PC-9 (cell line): ENCODE results near the gene SCAPER. TPM values are rescaled to one million over a fixed set of nuclear protein-coding genes. Genes with fewer than 3 reads are reported as not detected.

Experiments
- BruUV-seq: library from RNA; stranded (reverse); fragments of 400-500 nt; replicated peaks from 2 replicates; lab custom pipeline; 2021; lab: Mats Ljungman, UMichigan
- CTCF ChIA-PET: fragments of 300-600 bp; sonication (Branson Sonifier 250); formaldehyde crosslinking; loops from one replicate; lab custom pipeline; 2022; ENCODE audit warnings: antibody characterized with exemption; lab: Charles Lee
- POLR2A ChIA-PET: fragments of 300-600 bp; sonication (Branson Sonifier 250); formaldehyde crosslinking; loops from one replicate; lab custom pipeline; 2022; ENCODE audit warnings: antibody characterized with exemption; ENCODE audit not compliant: unreplicated experiment; lab: Charles Lee
- DNase-seq, 2 experiments: peaks; one replicate each; pipeline versions ENCODE4 v3.0.0 to v3.0.0-alpha.2; 2015 to 2022; ENCODE audit warnings: mixed read lengths in 1 of 2
- H2AFZ ChIP-seq: fragments of 200-600 bp; sonication (generic); 2 replicates; pipeline ENCODE4 v1.8.1; 2017; ENCODE audit warnings: antibody characterized with exemption
- H3F3A ChIP-seq: fragments of 200-600 bp; sonication (generic); 2 replicates; pipeline ENCODE4 v1.8.1; 2017; ENCODE audit warnings: antibody characterized with exemption, mild to moderate bottlenecking, low read depth; ENCODE audit not compliant: insufficient read depth
- H3K27ac ChIP-seq: fragments of 200-600 bp; sonication (generic); 2 replicates; pipeline ENCODE4 v1.6.1; 2016; ENCODE audit warnings: mixed run types
- H3K27me3 ChIP-seq: fragments of 200-600 bp; sonication (generic); 2 replicates; pipeline ENCODE4 v1.6.1; 2016; ENCODE audit warnings: low read depth, mixed run types; ENCODE audit not compliant: insufficient read depth
- H3K36me3 ChIP-seq: fragments of 200-600 bp; sonication (generic); 2 replicates; pipeline ENCODE4 v1.6.1; 2016; ENCODE audit warnings: low read depth, mixed run types
- H3K4me1 ChIP-seq: fragments of 200-600 bp; sonication (generic); replicated peaks from 2 replicates; pipeline ENCODE4 v1.6.1; 2016; ENCODE audit warnings: mixed run types; ENCODE audit not compliant: insufficient read depth
- H3K4me2 ChIP-seq: fragments of 200-600 bp; sonication (generic); 2 replicates; pipeline ENCODE4 v1.6.1; 2017; ENCODE audit warnings: mixed run types
- H3K4me3 ChIP-seq: fragments of 200-600 bp; sonication (generic); 2 replicates; pipeline ENCODE4 v1.6.1; 2016; ENCODE audit warnings: mixed run types
- H3K79me2 ChIP-seq: fragments of 200-600 bp; sonication (generic); 2 replicates; pipeline ENCODE4 v1.6.1; 2017; ENCODE audit warnings: low read depth, mixed run types
- H3K9me2 ChIP-seq: fragments of 200-600 bp; sonication (generic); 2 replicates; pipeline ENCODE4 v1.8.1; 2017; ENCODE audit warnings: mild to moderate bottlenecking; ENCODE audit not compliant: insufficient read depth
- H3K9me3 ChIP-seq: fragments of 200-600 bp; sonication (generic); 2 replicates; pipeline ENCODE4 v1.8.1; 2016; ENCODE audit warnings: low read depth; ENCODE audit not compliant: insufficient read depth
- H4K20me1 ChIP-seq: fragments of 200-600 bp; sonication (generic); 2 replicates; pipeline ENCODE4 v1.8.1; 2017; ENCODE audit not compliant: insufficient read depth
- CTCF ChIP-seq: fragments of 200-600 bp; sonication (generic); conservative IDR thresholded peaks from 2 replicates; pipeline ENCODE4 v1.6.1; 2017; ENCODE audit warnings: mixed run types, antibody characterized with exemption, mild to moderate bottlenecking, moderate library complexity
- EZH2 ChIP-seq: fragments of 200-600 bp; sonication (generic); IDR thresholded peaks from 2 replicates; pipeline ENCODE4 v1.8.0; 2017; ENCODE audit warnings: antibody characterized with exemption, low read depth
- intact Hi-C: fragments of 100-400 bp; cut with micrococcal nuclease; formaldehyde crosslinking; loops from one replicate; pipeline ENCODE4 v1.10.0; 2022; ENCODE audit not compliant: unreplicated experiment
- total RNA-seq: library from RNA; stranded (reverse); gene quantifications from 2 replicates; pipeline ENCODE4 v1.2.3, GENCODE V29; 2021

Gene SCAPER
- total RNA-seq, 1 experiment from 2014 or later = 18.7 TPM

GRCh38 chr15:76529911-76530310, 375.2 kb downstream of the SCAPER start:
- ChIA-PET POLR2A (no interaction called here), CTCF (interaction anchor here (0.7 kb wide), 1 partner anchor 114 kb away, joined by 4 read pairs; no protein-coding TSS in a partner anchor)
- no peaks in the 10 kb centered on the region for H3K9me2 ChIP-seq
- no peak for DNase-seq
- no peaks in the 10 kb centered on the region for H3F3A ChIP-seq
- intact Hi-C loops = no loop called here
- BruUV-seq = no TSS peak
- no peaks in the 10 kb centered on the region for H3K36me3 ChIP-seq
- H2AFZ ChIP-seq = no peak overlapping the region
- H3K27me3 ChIP-seq = no peaks in the 10 kb centered on the region
- no peak overlapping the region for H3K27ac ChIP-seq
- no peak overlapping the region for H3K4me3 ChIP-seq
- no peak overlapping the region for H3K4me2 ChIP-seq
- no peaks in the 10 kb centered on the region for H3K4me1 ChIP-seq
- TF ChIP-seq CTCF = no peak
- H3K9me3 ChIP-seq = no peaks in the 10 kb centered on the region
- H4K20me1 ChIP-seq = no peaks in the 10 kb centered on the region
- no peaks in the 10 kb centered on the region for H3K79me2 ChIP-seq

- Histone ChIP-seq H3K27ac (no peak overlapping the region), H3K9me3 (no peaks in the 10 kb centered on the region), H3K79me2 (no peaks in the 10 kb centered on the region), H3K4me3 (no peak overlapping the region), H3K9me2 (no peaks in the 10 kb centered on the region; the same call in 1 of the 2 replicates), H3K36me3 (no peaks in the 10 kb centered on the region), H3K4me1 (no peaks in the 10 kb centered on the region), H3K4me2 (no peak overlapping the region), H4K20me1 (no peaks in the 10 kb centered on the region), H3K27me3 (no peaks in the 10 kb centered on the region), H3F3A (no peaks in the 10 kb centered on the region), H2AFZ (no peak overlapping the region)
- CTCF ChIA-PET = no interaction called here
- TF ChIP-seq CTCF (no peak), EZH2 (no peak)
- intact Hi-C loops = no loop called here
- POLR2A ChIA-PET = no interaction called here
- DNase-seq = no peak
- BruUV-seq = no TSS peak
Measured at GRCh38 chr15:76526111-76526510, 379.0 kb downstream of the SCAPER start.

- intact Hi-C loops = no loop called here
- H3K36me3 ChIP-seq = no peaks in the 10 kb centered on the region
- H4K20me1 ChIP-seq = no peaks in the 10 kb centered on the region
- BruUV-seq = no TSS peak
- no peaks in the 10 kb centered on the region for H3K9me3 ChIP-seq
- H3K27ac ChIP-seq = no peak overlapping the region
- H3K4me2 ChIP-seq = no peak overlapping the region
- no peak for DNase-seq
- TF ChIP-seq CTCF (no peak), EZH2 (no peak)
- H3K4me1 ChIP-seq = no peaks in the 10 kb centered on the region
- no peaks in the 10 kb centered on the region for H3F3A ChIP-seq
- no peak overlapping the region for H2AFZ ChIP-seq
- no peaks in the 10 kb centered on the region for H3K79me2 ChIP-seq
- H3K27me3 ChIP-seq = no peaks in the 10 kb centered on the region
- no peak overlapping the region for H3K4me3 ChIP-seq
- ChIA-PET CTCF (no interaction called here), POLR2A (no interaction called here)
- H3K9me2 ChIP-seq = no peaks in the 10 kb centered on the region; the same call in 1 of the 2 replicates
Measured at GRCh38 chr15:76517910-76518309, 387.2 kb downstream of the SCAPER start.
